HUDEP-2 (cell line): Measurements from ENCODE around the gene SLC6A8.
"Not testable (repeated sequence)": the region's sequence is repeated elsewhere in the genome, so short reads cannot be mapped to it uniquely, and the experiment has no call there.

ENCODE experiments used
- DNase-seq, 76 experiments: peaks; one replicate each; lab custom pipeline; 2025; ENCODE audit not compliant: unreplicated experiment in 76 of 76; lab: John Stamatoyannopoulos, UW

SLC6A8 gene

DNA sequence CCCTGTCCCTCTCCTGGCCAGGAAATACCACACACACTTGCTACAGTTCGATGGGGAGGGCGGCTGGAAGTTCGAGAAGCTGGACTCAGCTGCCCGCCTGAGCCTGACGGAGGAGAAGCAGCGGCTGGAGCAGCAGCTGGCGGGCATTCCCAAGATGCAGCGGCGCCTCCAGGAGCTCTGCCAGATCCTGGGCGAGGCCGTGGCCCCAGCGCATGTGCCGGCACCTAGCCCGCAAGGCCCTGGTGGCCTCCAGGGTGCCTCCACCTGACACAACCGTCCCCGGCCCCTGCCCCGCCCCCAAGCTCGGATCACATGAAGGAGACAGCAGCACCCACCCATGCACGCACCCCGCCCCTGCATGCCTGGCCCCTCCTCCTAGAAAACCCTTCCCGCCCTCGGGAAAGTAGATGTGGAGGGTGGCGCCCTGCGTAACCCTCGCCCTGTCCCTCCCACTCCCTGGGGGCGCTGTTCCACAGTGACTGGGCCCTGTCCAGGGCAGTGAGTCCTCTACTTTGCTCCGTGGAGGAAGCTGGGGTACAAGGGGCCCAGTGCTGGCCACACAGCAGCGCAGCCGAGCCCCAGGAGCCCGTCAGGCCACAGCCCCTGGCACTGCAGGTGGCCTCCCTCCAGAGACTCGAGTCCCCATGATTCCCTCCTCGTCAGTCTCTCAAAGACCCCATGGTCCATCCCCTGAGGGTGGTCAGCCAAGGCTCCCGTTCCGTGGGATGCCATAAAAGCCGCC lies 55.9 kb downstream of the SLC6A8 start:
- peak in 25 of 76 experiments; percentile 1 to 71 (median 24) for DNase-seq

GRCh38 chrX:153744210-153745066 lies 56.7 kb downstream of the SLC6A8 start:
- DNase-seq: no peak

- not testable (repeated sequence) for DNase-seq
Observed at GRCh38 chrX:153745067-153745433, 57.3 kb downstream of the SLC6A8 start.
